ENCODE measurements around the gene RPE65.
"Not testable (repeated sequence)": the region's sequence is repeated elsewhere in the genome, so short reads cannot be mapped to it uniquely, and the experiment has no call there.

The RPE65 gene

GRCh38 chr1:68449901-68450300 lies at the start of gene RPE65:
TSS of gene RPE65 (minus strand) at chr1:68449954. CDS start at chr1:68449905, 49 bp downstream.
- DNase-seq = no peak

- DNase-seq = no peak
These were observed 47.6 kb upstream of the RPE65 start for GRCh38 chr1:68497358-68497698.

GRCh38 chr1:68496680-68497357 lies 47.1 kb upstream of the RPE65 start, which contains the start of gene DEPDC1:
TSS of gene DEPDC1 (minus strand) at chr1:68497082. CDS start at chr1:68496999, 83 bp downstream.
- peak; percentile 89 for DNase-seq

- DNase-seq = no peak
These were observed 46.4 kb upstream of the RPE65 start for GRCh38 chr1:68495968-68496679.

GRCh38 chr1:68495532-68495931 lies 45.8 kb upstream of the RPE65 start:
- DNase-seq = no peak

GRCh38 chr1:68493193-68493592 lies 43.4 kb upstream of the RPE65 start:
- DNase-seq = no peak

GRCh38 chr1:68492255-68492654 lies 42.5 kb upstream of the RPE65 start:
- DNase-seq = not testable (repeated sequence)

- no peak for DNase-seq
These were observed 40.4 kb upstream of the RPE65 start for GRCh38 chr1:68490046-68490651.

- DNase-seq = no peak
These were observed 35.8 kb upstream of the RPE65 start for GRCh38 chr1:68485431-68486022.

GRCh38 chr1:68484618-68485017 lies 34.9 kb upstream of the RPE65 start:
- DNase-seq = no peak

GRCh38 chr1:68481041-68481440 lies 31.3 kb upstream of the RPE65 start:
- DNase-seq = no peak

- DNase-seq = no peak
These were observed 29.7 kb upstream of the RPE65 start for GRCh38 chr1:68479501-68479900.

- no peak for DNase-seq
These were observed 28.9 kb upstream of the RPE65 start for GRCh38 chr1:68478662-68479061.

- DNase-seq = not testable (repeated sequence)
These were observed 26.9 kb upstream of the RPE65 start for GRCh38 chr1:68476626-68477025.

- DNase-seq = no peak
These were observed 23.3 kb upstream of the RPE65 start for GRCh38 chr1:68473060-68473459.

- DNase-seq = no peak
These were observed 20.7 kb upstream of the RPE65 start for GRCh38 chr1:68470388-68470970.

- DNase-seq = no peak
These were observed 15.1 kb upstream of the RPE65 start for GRCh38 chr1:68464891-68465290.

GRCh38 chr1:68460935-68461334 lies 11.2 kb upstream of the RPE65 start:
- DNase-seq = no peak

GRCh38 chr1:68459796-68460195 lies 10.0 kb upstream of the RPE65 start:
- DNase-seq = no peak

GRCh38 chr1:68459091-68459490 lies 9.3 kb upstream of the RPE65 start:
- no peak for DNase-seq

- no peak for DNase-seq
These were observed 6.4 kb upstream of the RPE65 start for GRCh38 chr1:68456202-68456601.

- no peak for DNase-seq
These were observed 4.8 kb upstream of the RPE65 start for GRCh38 chr1:68454534-68454933.

GRCh38 chr1:68453060-68453670 lies 3.4 kb upstream of the RPE65 start:
- no peak for DNase-seq
